ENCODE measurements around the gene MYH7.

- TF ChIP-seq, protein P1, sequence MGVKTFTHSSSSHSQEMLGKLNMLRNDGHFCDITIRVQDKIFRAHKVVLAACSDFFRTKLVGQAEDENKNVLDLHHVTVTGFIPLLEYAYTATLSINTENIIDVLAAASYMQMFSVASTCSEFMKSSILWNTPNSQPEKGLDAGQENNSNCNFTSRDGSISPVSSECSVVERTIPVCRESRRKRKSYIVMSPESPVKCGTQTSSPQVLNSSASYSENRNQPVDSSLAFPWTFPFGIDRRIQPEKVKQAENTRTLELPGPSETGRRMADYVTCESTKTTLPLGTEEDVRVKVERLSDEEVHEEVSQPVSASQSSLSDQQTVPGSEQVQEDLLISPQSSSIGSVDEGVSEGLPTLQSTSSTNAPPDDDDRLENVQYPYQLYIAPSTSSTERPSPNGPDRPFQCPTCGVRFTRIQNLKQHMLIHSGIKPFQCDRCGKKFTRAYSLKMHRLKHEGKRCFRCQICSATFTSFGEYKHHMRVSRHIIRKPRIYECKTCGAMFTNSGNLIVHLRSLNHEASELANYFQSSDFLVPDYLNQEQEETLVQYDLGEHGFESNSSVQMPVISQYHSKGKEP (tag by site-specific recombination; IDR thresholded peaks at IDR 0.05) = no peak
- TF ChIP-seq IKZF3 (tag by site-specific recombination; IDR thresholded peaks at IDR 0.05) (no peak), ZBTB26 (tag by site-specific recombination; optimal IDR thresholded peaks at IDR 0.05) (no peak), ZNF530 (tag by site-specific recombination; IDR thresholded peaks at IDR 0.05; ENCODE audit: low read depth) (no peak), ZNF768 (tag by site-specific recombination; IDR thresholded peaks at IDR 0.05) (no peak), ZNF112 (tag by site-specific recombination; IDR thresholded peaks at IDR 0.05) (no peak), ZNF626 (tag by site-specific recombination; IDR thresholded peaks at IDR 0.05) (no peak), TRIM28 (IDR thresholded peaks at IDR 0.05; ENCODE audit: borderline replicate concordance, low read length) (no peak), ZNF501 (tag by site-specific recombination; IDR thresholded peaks at IDR 0.05) (no peak), YY1 (tag by site-specific recombination; IDR thresholded peaks at IDR 0.05) (no peak), ZNF423 (tag by site-specific recombination; IDR thresholded peaks at IDR 0.05) (no peak)
- TF ChIP-seq, protein P2, sequence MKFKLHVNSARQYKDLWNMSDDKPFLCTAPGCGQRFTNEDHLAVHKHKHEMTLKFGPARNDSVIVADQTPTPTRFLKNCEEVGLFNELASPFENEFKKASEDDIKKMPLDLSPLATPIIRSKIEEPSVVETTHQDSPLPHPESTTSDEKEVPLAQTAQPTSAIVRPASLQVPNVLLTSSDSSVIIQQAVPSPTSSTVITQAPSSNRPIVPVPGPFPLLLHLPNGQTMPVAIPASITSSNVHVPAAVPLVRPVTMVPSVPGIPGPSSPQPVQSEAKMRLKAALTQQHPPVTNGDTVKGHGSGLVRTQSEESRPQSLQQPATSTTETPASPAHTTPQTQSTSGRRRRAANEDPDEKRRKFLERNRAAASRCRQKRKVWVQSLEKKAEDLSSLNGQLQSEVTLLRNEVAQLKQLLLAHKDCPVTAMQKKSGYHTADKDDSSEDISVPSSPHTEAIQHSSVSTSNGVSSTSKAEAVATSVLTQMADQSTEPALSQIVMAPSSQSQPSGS (tag by site-specific recombination; IDR thresholded peaks at IDR 0.05; ENCODE audit: low read depth) = no peak
- TF ChIP-seq, protein P3, sequence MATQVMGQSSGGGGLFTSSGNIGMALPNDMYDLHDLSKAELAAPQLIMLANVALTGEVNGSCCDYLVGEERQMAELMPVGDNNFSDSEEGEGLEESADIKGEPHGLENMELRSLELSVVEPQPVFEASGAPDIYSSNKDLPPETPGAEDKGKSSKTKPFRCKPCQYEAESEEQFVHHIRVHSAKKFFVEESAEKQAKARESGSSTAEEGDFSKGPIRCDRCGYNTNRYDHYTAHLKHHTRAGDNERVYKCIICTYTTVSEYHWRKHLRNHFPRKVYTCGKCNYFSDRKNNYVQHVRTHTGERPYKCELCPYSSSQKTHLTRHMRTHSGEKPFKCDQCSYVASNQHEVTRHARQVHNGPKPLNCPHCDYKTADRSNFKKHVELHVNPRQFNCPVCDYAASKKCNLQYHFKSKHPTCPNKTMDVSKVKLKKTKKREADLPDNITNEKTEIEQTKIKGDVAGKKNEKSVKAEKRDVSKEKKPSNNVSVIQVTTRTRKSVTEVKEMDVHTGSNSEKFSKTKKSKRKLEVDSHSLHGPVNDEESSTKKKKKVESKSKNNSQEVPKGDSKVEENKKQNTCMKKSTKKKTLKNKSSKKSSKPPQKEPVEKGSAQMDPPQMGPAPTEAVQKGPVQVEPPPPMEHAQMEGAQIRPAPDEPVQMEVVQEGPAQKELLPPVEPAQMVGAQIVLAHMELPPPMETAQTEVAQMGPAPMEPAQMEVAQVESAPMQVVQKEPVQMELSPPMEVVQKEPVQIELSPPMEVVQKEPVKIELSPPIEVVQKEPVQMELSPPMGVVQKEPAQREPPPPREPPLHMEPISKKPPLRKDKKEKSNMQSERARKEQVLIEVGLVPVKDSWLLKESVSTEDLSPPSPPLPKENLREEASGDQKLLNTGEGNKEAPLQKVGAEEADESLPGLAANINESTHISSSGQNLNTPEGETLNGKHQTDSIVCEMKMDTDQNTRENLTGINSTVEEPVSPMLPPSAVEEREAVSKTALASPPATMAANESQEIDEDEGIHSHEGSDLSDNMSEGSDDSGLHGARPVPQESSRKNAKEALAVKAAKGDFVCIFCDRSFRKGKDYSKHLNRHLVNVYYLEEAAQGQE (tag by site-specific recombination; IDR thresholded peaks at IDR 0.05) = no peak
- TF ChIP-seq, protein P4, sequence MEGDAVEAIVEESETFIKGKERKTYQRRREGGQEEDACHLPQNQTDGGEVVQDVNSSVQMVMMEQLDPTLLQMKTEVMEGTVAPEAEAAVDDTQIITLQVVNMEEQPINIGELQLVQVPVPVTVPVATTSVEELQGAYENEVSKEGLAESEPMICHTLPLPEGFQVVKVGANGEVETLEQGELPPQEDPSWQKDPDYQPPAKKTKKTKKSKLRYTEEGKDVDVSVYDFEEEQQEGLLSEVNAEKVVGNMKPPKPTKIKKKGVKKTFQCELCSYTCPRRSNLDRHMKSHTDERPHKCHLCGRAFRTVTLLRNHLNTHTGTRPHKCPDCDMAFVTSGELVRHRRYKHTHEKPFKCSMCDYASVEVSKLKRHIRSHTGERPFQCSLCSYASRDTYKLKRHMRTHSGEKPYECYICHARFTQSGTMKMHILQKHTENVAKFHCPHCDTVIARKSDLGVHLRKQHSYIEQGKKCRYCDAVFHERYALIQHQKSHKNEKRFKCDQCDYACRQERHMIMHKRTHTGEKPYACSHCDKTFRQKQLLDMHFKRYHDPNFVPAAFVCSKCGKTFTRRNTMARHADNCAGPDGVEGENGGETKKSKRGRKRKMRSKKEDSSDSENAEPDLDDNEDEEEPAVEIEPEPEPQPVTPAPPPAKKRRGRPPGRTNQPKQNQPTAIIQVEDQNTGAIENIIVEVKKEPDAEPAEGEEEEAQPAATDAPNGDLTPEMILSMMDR (tag by site-specific recombination; IDR thresholded peaks at IDR 0.05) = no peak
Observed at GRCh38 chr14:23465261-23465660, 29.8 kb upstream of the MYH7 start.

All from HEK293 (cell line).